ENCODE measurements around the gene TFPI. TPM values are rescaled to one million over a fixed set of nuclear protein-coding genes. Genes with fewer than 3 reads are reported as not detected.

Gene TFPI
- total RNA-seq, 4 donors from 2014 or later: 42.6 to 141 (median 66.1) TPM

- Histone ChIP-seq H3K4me1 (no peaks in the 10 kb centered on the region), H3K36me3 (no peaks in the 10 kb centered on the region), H3K27me3 (no peaks in the 10 kb centered on the region), H3K9me3 (no peaks in the 10 kb centered on the region), H3K4me3 (peak overlapping the region; percentile 12 to 31), H3K27ac (peak overlapping the region in 1 of 4 donors; percentile 40)
- peak; percentile 48 for ATAC-seq
- WGBS, 2 donors (ENCODE audit: low coverage in 1 of 2): 64% methylated on average over 8 to 21 of the region's 28 CpGs
- TF ChIP-seq CTCF (IDR thresholded peaks at IDR 0.05) (no peak), POLR2A (IDR thresholded peaks at IDR 0.05) (no peak), EP300 (IDR thresholded peaks at IDR 0.05) (no peak), POLR2AphosphoS5 (IDR thresholded peaks at IDR 0.05) (no peak)
Observed at GRCh38 chr2:187461294-187462261, 92.7 kb downstream of the TFPI start.

- Histone ChIP-seq H3K27ac (no peak overlapping the region), H3K4me3 (no peak overlapping the region), H3K36me3 (no peaks in the 10 kb centered on the region), H3K27me3 (no peaks in the 10 kb centered on the region), H3K9me3 (no peaks in the 10 kb centered on the region), H3K4me1 (no peaks in the 10 kb centered on the region)
- ATAC-seq: no peak
- 21 to 32% methylated on average over 2 of the region's 2 CpGs for WGBS, 2 donors (ENCODE audit: low coverage in 1 of 2)
- TF ChIP-seq POLR2AphosphoS5 (IDR thresholded peaks at IDR 0.05) (no peak), CTCF (IDR thresholded peaks at IDR 0.05) (no peak), POLR2A (IDR thresholded peaks at IDR 0.05) (no peak), EP300 (IDR thresholded peaks at IDR 0.05) (no peak)
Observed at GRCh38 chr2:187459256-187459655, 95.0 kb downstream of the TFPI start.

- no peak for ATAC-seq
- 74 to 88% methylated on average over 1 of the region's 1 CpG for WGBS, 2 donors (ENCODE audit: low coverage in 1 of 2)
Observed at GRCh38 chr2:187453078-187453641, 101.1 kb downstream of the TFPI start.

GRCh38 chr2:187451510-187451909, 102.7 kb downstream of the TFPI start:
- ATAC-seq: no peak
- Histone ChIP-seq H3K4me3 (no peak overlapping the region), H3K9me3 (no peaks in the 10 kb centered on the region), H3K27me3 (no peaks in the 10 kb centered on the region), H3K4me1 (no peaks in the 10 kb centered on the region), H3K27ac (no peak overlapping the region), H3K36me3 (no peaks in the 10 kb centered on the region)
- TF ChIP-seq EP300 (IDR thresholded peaks at IDR 0.05) (no peak), POLR2A (IDR thresholded peaks at IDR 0.05) (no peak), POLR2AphosphoS5 (IDR thresholded peaks at IDR 0.05) (no peak)

More at GRCh38 chr2:187453078-187453641, 101.1 kb downstream of the TFPI start:
- no peak for TF ChIP-seq EP300 (IDR thresholded peaks at IDR 0.05)
- TF ChIP-seq POLR2AphosphoS5 (IDR thresholded peaks at IDR 0.05): no peak
- no peak for TF ChIP-seq POLR2A (IDR thresholded peaks at IDR 0.05)
- TF ChIP-seq CTCF (IDR thresholded peaks at IDR 0.05): peak; percentile 10 to 37 (median 26)
- no peak overlapping the region for H3K27ac ChIP-seq
- no peak overlapping the region for H3K4me3 ChIP-seq
- H3K4me1 ChIP-seq: no peaks in the 10 kb centered on the region
- H3K36me3 ChIP-seq: no peaks in the 10 kb centered on the region
- H3K9me3 ChIP-seq: no peaks in the 10 kb centered on the region
- H3K27me3 ChIP-seq: no peaks in the 10 kb centered on the region

GRCh38 chr2:187447336-187447735, 106.9 kb downstream of the TFPI start:
- TF ChIP-seq EP300 (IDR thresholded peaks at IDR 0.05): no peak
- no peak for TF ChIP-seq POLR2AphosphoS5 (IDR thresholded peaks at IDR 0.05)
- TF ChIP-seq POLR2A (IDR thresholded peaks at IDR 0.05): no peak
- TF ChIP-seq CTCF (IDR thresholded peaks at IDR 0.05): no peak
- H3K4me1 ChIP-seq: no peaks in the 10 kb centered on the region
- ATAC-seq: no peak
- H3K9me3 ChIP-seq: no peaks in the 10 kb centered on the region
- peak overlapping the region; percentile 35 to 42 for H3K4me3 ChIP-seq
- H3K36me3 ChIP-seq: no peaks in the 10 kb centered on the region
- H3K27ac ChIP-seq: peak overlapping the region in 3 of 4 donors; percentile 28 to 38 (median 30)
- H3K27me3 ChIP-seq: no peaks in the 10 kb centered on the region
- WGBS, 2 donors (ENCODE audit: low coverage in 1 of 2): 24 to 28% methylated on average over 3 of the region's 3 CpGs
